Measurements from ENCODE around the gene MZF1.

The MZF1 gene

GRCh38 chr19:58570770-58571574 lies 2.2 kb downstream of the MZF1 start:
- no peak for DNase-seq (ENCODE audit: low read depth in 2 of 2)

GRCh38 chr19:58569943-58570670 lies 3.0 kb downstream of the MZF1 start:
- DNase-seq (ENCODE audit: low read depth in 2 of 2), result no peak

- no peak for DNase-seq (ENCODE audit: low read depth in 2 of 2)
These were observed 3.8 kb downstream of the MZF1 start for GRCh38 chr19:58569191-58569942.

- no peak for DNase-seq (ENCODE audit: low read depth in 2 of 2)
These were observed 4.5 kb downstream of the MZF1 start for GRCh38 chr19:58568453-58569130.

- DNase-seq (ENCODE audit: low read depth in 2 of 2), result no peak
These were observed 6.1 kb downstream of the MZF1 start for GRCh38 chr19:58566989-58567388.

- DNase-seq (ENCODE audit: low read depth in 2 of 2), result no peak
These were observed 9.3 kb downstream of the MZF1 start for GRCh38 chr19:58563823-58564222.

- DNase-seq (ENCODE audit: low read depth in 2 of 2), result no peak
These were observed 10.0 kb downstream of the MZF1 start for GRCh38 chr19:58563034-58563573.

GRCh38 chr19:58562122-58563033 lies 10.8 kb downstream of the MZF1 start:
- no peak for DNase-seq (ENCODE audit: low read depth in 2 of 2)

- no peak for DNase-seq (ENCODE audit: low read depth in 2 of 2)
These were observed 11.6 kb downstream of the MZF1 start for GRCh38 chr19:58561373-58562121.

GRCh38 chr19:58560921-58561320 lies 12.2 kb downstream of the MZF1 start:
- DNase-seq (ENCODE audit: low read depth in 2 of 2), result no peak

GRCh38 chr19:58560007-58560887 lies 12.9 kb downstream of the MZF1 start:
- no peak for DNase-seq (ENCODE audit: low read depth in 2 of 2)

- DNase-seq (ENCODE audit: low read depth in 2 of 2), result peak in 1 of 2 donors; percentile 43
These were observed 13.7 kb downstream of the MZF1 start for GRCh38 chr19:58559275-58560006.

- DNase-seq (ENCODE audit: low read depth in 2 of 2), result peak; percentile 98 to 99
These were observed 14.4 kb downstream of the MZF1 start for GRCh38 chr19:58558623-58559274.

- DNase-seq (ENCODE audit: low read depth in 2 of 2), result no peak
These were observed 15.0 kb downstream of the MZF1 start, which contains the start of gene UBE2M for GRCh38 chr19:58558066-58558622. Gene UBE2M (minus strand): TSS chr19:58558611. CDS start chr19:58558381, 230 bp downstream.

GRCh38 chr19:58557221-58558065 lies 15.7 kb downstream of the MZF1 start:
- DNase-seq (ENCODE audit: low read depth in 2 of 2), result no peak

GRCh38 chr19:58556622-58557220 lies 16.4 kb downstream of the MZF1 start:
- no peak for DNase-seq (ENCODE audit: low read depth in 2 of 2)
